HepG2 (cell line): ENCODE measurements around the gene REEP2. TPM values are rescaled to one million over a fixed set of nuclear protein-coding genes. Genes with fewer than 3 reads are reported as not detected.

Experiments
- KDM5A ChIP-seq: fragments of 200-600 bp; sonication (generic); IDR thresholded peaks from 2 replicates; pipeline ENCODE4 v1.7.0; 2018; ENCODE audit warnings: antibody characterized with exemption, mild to moderate bottlenecking, low read length, borderline replicate concordance
- RFX5 ChIP-seq: IDR thresholded peaks from 2 replicates; pipeline ENCODE4 v1.6.1; 2011; ENCODE audit warnings: low read depth, low read length, improper control_type of control experiment
- UBTF ChIP-seq: sonication (generic); formaldehyde crosslinking; IDR thresholded peaks from 2 replicates; pipeline ENCODE4 v1.4.0; 2020; ENCODE audit warnings: mild to moderate bottlenecking, missing genetic modification reagents
- ZBTB26 ChIP-seq: IDR thresholded peaks from 2 replicates; pipeline ENCODE4 v1.6.1; 2016; ENCODE audit warnings: missing compliant biosample characterization, missing genetic modification reagents, borderline replicate concordance
- ZNF441 ChIP-seq: sonication (generic); formaldehyde crosslinking; IDR thresholded peaks from 2 replicates; pipeline ENCODE4 v1.7.0; 2021; ENCODE audit warnings: missing genetic modification reagents, borderline replicate concordance
- ZNF589 ChIP-seq: sonication (generic); formaldehyde crosslinking; conservative IDR thresholded peaks from 2 replicates; pipeline ENCODE4 v1.8.0; 2022; ENCODE audit warnings: mild to moderate bottlenecking, moderate library complexity, missing genetic modification reagents
- ZNF615 ChIP-seq: sonication (generic); formaldehyde crosslinking; IDR thresholded peaks from 2 replicates; pipeline ENCODE4 v1.5.0; 2020; ENCODE audit warnings: mild to moderate bottlenecking, missing genetic modification reagents, borderline replicate concordance
- polyA plus RNA-seq, 8 experiments: library from polyadenylated mRNA; depleted of rRNA in 3 of 8; stranded (reverse) in 7 of 8; unstranded in 1 of 8; fragments of >200 nt; fragmentation: Illumina TruSeq in 4 of 8; extraction: Trizol in 4 of 8; gene quantifications; 2 replicates each; pipeline versions ENCODE4 v1.2.1 to v1.2.3, GENCODE V29; 2011 to 2016; ENCODE audit warnings: low read depth in 4 of 8, missing spikeins in 1 of 8, mixed read lengths in 1 of 8; ENCODE audit not compliant: insufficient read depth in 1 of 8
- total RNA-seq, 5 experiments: library from RNA; depleted of rRNA; stranded (reverse); fragments of >200 nt; fragmentation: Illumina TruSeq; extraction: Trizol; gene quantifications; 2 replicates each; pipeline ENCODE4 v1.2.3, GENCODE V29; 2016; ENCODE audit warnings: low read depth in 1 of 5
- TF ChIP-seq, protein P1 (sequence below): sonication (generic); formaldehyde crosslinking; IDR thresholded peaks from one replicate; pipeline ENCODE4 v1.5.1; 2020; ENCODE audit warnings: mild to moderate bottlenecking, missing genetic modification reagents; ENCODE audit errors: not compliant biosample characterization
- TF ChIP-seq, protein P2 (sequence below): sonication (generic); formaldehyde crosslinking; IDR thresholded peaks from 2 replicates; pipeline ENCODE4 v1.9.0; 2022; ENCODE audit warnings: missing genetic modification reagents, mild to moderate bottlenecking, borderline replicate concordance
- TF ChIP-seq, protein P3 (sequence below): sonication (generic); formaldehyde crosslinking; conservative IDR thresholded peaks from 2 replicates; pipeline ENCODE4 v1.4.0; 2020; ENCODE audit warnings: missing genetic modification reagents

The REEP2 gene
- total and polyA plus RNA-seq, 2 of the 13 experiments (the other 11 are each of a cell fraction or from before 2014, with no cell fraction given): 5.3 to 7.8 TPM

GRCh38 chr5:138464388-138465260 is 25.8 kb downstream of the REEP2 start (continued):
- TF ChIP-seq, protein P1, sequence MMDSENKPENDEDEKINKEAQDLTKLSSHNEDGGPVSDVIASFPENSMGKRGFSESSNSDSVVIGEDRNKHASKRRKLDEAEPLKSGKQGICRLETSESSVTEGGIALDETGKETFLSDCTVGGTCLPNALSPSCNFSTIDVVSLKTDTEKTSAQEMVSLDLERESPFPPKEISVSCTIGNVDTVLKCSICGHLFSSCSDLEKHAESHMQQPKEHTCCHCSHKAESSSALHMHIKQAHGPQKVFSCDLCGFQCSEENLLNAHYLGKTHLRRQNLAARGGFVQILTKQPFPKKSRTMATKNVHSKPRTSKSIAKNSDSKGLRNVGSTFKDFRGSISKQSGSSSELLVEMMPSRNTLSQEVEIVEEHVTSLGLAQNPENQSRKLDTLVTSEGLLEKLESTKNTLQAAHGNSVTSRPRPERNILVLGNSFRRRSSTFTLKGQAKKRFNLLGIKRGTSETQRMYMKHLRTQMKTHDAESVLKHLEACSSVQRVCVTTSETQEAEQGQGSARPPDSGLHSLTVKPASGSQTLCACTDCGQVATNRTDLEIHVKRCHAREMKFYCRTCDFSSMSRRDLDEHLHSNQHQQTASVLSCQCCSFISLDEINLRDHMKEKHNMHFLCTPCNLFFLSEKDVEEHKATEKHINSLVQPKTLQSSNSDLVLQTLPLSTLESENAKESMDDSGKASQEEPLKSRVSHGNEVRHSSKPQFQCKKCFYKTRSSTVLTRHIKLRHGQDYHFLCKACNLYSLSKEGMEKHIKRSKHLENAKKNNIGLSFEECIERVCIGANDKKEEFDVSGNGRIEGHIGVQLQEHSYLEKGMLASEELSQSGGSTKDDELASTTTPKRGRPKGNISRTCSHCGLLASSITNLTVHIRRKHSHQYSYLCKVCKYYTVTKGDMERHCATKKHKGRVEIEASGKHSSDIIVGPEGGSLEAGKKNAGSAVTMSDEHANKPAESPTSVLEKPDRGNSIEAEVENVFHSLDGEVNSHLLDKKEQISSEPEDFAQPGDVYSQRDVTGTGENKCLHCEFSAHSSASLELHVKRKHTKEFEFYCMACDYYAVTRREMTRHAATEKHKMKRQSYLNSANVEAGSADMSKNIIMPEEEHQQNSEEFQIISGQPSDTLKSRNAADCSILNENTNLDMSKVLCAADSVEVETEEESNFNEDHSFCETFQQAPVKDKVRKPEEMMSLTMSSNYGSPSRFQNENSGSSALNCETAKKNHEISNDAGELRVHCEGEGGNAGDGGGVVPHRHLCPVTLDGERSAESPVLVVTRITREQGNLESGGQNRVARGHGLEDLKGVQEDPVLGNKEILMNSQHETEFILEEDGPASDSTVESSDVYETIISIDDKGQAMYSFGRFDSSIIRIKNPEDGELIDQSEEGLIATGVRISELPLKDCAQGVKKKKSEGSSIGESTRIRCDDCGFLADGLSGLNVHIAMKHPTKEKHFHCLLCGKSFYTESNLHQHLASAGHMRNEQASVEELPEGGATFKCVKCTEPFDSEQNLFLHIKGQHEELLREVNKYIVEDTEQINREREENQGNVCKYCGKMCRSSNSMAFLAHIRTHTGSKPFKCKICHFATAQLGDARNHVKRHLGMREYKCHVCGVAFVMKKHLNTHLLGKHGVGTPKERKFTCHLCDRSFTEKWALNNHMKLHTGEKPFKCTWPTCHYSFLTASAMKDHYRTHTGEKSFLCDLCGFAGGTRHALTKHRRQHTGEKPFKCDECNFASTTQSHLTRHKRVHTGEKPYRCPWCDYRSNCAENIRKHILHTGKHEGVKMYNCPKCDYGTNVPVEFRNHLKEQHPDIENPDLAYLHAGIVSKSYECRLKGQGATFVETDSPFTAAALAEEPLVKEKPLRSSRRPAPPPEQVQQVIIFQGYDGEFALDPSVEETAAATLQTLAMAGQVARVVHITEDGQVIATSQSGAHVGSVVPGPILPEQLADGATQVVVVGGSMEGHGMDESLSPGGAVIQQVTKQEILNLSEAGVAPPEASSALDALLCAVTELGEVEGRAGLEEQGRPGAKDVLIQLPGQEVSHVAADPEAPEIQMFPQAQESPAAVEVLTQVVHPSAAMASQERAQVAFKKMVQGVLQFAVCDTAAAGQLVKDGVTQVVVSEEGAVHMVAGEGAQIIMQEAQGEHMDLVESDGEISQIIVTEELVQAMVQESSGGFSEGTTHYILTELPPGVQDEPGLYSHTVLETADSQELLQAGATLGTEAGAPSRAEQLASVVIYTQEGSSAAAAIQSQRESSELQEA (CRISPR knock-in tag): peak; percentile 50
- TF ChIP-seq ZNF441 (CRISPR knock-in tag): peak; percentile 59
- TF ChIP-seq RFX5: no peak
- TF ChIP-seq, protein P2, sequence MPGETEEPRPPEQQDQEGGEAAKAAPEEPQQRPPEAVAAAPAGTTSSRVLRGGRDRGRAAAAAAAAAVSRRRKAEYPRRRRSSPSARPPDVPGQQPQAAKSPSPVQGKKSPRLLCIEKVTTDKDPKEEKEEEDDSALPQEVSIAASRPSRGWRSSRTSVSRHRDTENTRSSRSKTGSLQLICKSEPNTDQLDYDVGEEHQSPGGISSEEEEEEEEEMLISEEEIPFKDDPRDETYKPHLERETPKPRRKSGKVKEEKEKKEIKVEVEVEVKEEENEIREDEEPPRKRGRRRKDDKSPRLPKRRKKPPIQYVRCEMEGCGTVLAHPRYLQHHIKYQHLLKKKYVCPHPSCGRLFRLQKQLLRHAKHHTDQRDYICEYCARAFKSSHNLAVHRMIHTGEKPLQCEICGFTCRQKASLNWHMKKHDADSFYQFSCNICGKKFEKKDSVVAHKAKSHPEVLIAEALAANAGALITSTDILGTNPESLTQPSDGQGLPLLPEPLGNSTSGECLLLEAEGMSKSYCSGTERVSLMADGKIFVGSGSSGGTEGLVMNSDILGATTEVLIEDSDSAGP (CRISPR knock-in tag): peak; percentile 73; the same call in 1 of the 2 replicates
- no peak for TF ChIP-seq ZNF589 (CRISPR knock-in tag)
- TF ChIP-seq, protein P3, sequence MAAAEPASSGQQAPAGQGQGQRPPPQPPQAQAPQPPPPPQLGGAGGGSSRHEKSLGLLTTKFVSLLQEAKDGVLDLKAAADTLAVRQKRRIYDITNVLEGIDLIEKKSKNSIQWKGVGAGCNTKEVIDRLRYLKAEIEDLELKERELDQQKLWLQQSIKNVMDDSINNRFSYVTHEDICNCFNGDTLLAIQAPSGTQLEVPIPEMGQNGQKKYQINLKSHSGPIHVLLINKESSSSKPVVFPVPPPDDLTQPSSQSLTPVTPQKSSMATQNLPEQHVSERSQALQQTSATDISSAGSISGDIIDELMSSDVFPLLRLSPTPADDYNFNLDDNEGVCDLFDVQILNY (CRISPR knock-in tag): no peak
- 0 out of 2 replicates have a peak, but pooled peaks have one; percentile 25 for TF ChIP-seq ZNF615 (CRISPR knock-in tag)
- peak; percentile 96 for TF ChIP-seq ZBTB26 (CRISPR knock-in tag)
- peak; percentile 54 for TF ChIP-seq UBTF (CRISPR knock-in tag)
- TF ChIP-seq KDM5A: no peak; the same call in 1 of the 2 replicates
